ENCODE results near the gene REX1BD.

DNA sequence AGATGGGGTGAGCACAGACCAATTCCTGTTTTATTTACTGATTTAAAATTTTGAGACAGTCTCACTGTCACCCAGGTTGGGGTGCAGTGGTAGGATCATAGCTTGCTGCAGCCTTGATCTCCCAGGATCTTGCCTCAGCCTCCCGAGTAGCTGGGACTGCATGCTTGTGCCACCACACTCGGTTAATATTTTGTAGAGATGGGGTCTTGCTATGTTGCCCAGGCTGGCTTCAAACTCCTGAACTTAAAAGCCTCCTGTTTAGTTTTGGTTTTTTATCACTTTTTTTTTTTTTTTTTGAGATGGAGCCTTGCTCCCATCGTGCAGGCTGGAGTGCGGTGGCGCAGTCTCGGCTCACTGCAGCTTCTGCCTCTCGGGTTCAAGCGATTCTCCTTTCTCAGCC is 12.2 kb upstream of the REX1BD start:
- TF ChIP-seq, protein P1, sequence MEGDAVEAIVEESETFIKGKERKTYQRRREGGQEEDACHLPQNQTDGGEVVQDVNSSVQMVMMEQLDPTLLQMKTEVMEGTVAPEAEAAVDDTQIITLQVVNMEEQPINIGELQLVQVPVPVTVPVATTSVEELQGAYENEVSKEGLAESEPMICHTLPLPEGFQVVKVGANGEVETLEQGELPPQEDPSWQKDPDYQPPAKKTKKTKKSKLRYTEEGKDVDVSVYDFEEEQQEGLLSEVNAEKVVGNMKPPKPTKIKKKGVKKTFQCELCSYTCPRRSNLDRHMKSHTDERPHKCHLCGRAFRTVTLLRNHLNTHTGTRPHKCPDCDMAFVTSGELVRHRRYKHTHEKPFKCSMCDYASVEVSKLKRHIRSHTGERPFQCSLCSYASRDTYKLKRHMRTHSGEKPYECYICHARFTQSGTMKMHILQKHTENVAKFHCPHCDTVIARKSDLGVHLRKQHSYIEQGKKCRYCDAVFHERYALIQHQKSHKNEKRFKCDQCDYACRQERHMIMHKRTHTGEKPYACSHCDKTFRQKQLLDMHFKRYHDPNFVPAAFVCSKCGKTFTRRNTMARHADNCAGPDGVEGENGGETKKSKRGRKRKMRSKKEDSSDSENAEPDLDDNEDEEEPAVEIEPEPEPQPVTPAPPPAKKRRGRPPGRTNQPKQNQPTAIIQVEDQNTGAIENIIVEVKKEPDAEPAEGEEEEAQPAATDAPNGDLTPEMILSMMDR (IDR thresholded peaks at IDR 0.05; ENCODE audit: insufficient read depth, low read depth, low read length), result no peak
- no peak for TF ChIP-seq EZH2 (IDR thresholded peaks at IDR 0.05; ENCODE audit: insufficient read depth, low read length)

Measured in astrocyte (in vitro differentiated cells and primary cell).